ENCODE measurements around the gene HMX2. TPM values are rescaled to one million over a fixed set of nuclear protein-coding genes. Genes with fewer than 3 reads are reported as not detected.

HMX2 gene
- total RNA-seq, 1 donor from 2014 or later: not detected

DNA sequence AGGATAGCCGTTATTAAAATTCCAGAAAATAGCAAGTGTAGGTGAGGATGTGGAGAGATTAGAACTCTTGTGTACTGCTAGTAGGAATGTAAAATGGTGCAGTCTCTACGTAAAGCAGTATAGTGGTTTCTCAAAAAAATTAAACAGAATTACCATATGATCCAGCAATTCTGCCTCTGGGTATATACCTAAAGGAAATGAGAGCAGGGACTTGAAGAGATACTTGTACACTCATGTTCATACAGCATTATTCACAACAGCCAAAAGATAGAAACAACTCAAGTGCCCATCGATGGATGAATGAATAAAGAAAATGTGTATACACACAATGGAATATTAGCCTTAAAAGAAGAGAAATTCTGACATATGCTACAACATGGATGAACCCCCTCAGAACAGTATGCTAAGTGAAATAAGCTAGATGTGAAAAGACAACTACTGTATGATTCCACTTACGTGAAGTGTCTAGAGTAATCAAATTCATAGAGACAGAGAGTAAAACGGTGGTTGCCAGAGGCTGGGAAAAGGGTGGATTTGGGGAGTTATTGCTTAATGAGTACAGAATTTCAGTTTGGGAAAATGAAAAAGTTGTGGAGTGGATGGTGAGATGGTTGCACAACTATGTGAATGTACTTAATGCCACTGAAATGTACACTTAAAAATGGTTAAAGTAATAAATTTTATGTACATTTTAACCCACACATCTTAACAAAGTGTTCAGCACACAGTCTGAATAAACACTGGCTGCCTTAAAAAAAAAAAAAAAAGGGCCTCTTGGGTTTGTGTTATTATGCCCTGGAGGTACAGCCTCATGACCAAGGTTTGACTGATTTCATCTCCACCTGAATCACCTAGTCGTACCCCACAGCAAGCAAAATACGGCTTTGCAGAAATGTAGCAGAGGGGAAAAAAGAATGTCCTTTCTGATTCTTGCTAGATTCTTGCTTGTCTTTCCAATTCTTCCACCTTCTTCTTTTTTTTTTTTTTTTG lies 32.5 kb downstream of the HMX2 start:
- DNase-seq (ENCODE audit: extremely low read depth, low read depth, low spot score): no peak

DNA sequence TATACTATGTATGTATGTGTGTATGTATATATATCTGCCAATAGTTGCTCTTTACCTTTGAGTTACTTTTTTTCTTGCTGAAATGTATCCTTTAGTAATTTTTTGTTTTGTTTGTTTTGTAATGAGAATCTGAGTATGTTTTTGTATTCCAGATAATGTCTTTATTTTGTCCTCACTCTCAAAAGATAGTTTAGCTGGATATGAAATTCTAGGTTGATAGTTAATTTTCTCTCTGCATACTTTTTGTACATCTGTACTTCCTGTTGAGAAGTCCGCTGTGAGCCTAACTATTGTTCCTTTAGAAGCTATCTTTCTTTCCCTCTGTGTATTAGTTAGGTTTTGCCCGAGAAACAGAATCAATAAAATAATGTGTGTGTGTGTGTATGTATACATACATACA lies 35.8 kb downstream of the HMX2 start:
- no peak for DNase-seq (ENCODE audit: extremely low read depth, low read depth, low spot score)

DNA sequence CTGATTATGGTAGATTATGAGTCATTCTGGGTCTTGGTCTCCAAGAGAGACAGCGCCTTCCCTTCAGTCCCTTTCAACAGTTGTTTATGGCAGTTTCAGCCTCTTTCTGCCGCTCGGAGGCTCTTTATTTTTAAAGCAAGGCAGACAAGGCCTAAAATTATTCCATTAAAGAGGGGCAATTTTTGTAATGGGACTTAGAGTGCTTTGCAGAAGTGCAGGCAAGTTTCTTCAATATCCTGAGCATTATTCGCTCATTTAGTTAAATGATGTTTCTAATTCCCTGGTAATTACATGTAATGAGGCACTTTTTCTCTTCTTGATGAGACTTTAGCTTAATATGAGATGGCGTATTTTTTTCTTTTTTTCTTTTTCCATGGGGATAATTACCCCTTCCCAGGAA lies 39.8 kb downstream of the HMX2 start:
- no peak for DNase-seq (ENCODE audit: extremely low read depth, low read depth, low spot score)

DNA sequence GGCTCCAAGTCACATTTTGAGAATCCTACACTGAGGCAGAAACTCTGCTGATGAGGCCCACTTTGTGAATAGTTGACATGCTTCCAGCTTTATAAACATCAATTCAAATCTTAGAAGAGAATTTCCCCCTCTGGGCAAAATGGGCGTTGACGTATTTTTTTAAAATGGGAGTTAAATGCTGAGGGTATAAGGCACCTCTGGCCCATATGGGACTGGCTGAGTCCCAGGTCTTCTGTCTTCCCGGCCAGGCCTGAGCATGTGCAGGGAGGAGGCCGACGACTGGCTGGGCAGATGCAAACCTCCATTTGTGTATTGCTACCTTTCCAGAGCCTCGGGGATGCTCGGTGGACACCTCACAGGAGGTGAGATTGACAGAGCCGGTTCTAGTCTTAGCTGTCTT lies 44.0 kb downstream of the HMX2 start:
- DNase-seq (ENCODE audit: extremely low read depth, low read depth, low spot score): no peak

DNA sequence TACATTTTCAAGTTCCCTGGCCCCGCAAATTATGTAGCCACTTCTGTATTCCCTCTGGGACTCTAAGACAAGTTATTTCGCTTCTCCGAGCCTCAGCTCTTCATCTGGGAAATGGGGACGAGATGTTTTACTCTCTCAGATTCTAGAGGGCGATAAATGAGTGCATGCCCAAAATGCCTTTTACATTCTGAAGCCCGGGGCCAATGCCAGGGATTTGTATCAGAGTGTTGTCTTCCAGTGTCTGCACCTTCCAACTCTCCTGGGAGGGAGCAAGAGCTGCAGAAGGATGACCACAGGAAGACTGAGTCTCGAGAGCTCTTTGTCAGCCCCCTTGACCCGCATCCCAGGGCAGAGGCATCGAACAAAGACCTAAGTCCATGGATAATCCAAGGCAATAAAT lies 46.1 kb downstream of the HMX2 start:
- DNase-seq (ENCODE audit: extremely low read depth, low read depth, low spot score): no peak

Other genes starting within 250 kb of the HMX2 start
- not detected in 2 replicates for gene FAM24A, start 237.5 kb upstream of the HMX2 start, total RNA-seq
- 5.1 and 9.6 TPM in 2 replicates for gene C10orf88, start 193.9 kb upstream of the HMX2 start, total RNA-seq
- 1.6 and 5.0 TPM in 2 replicates for gene PSTK, start 167.7 kb upstream of the HMX2 start, total RNA-seq
- gene IKZF5, start 139.3 kb upstream of the HMX2 start, total RNA-seq: 3.1 and 9.0 TPM in 2 replicates
- gene ACADSB, start 139.1 kb upstream of the HMX2 start, total RNA-seq: 4.4 and 4.7 TPM in 2 replicates
- not detected in 2 replicates for gene HMX3, start 12.2 kb upstream of the HMX2 start, total RNA-seq
- 100 and 132 TPM in 2 replicates for gene BUB3, start 6.3 kb downstream of the HMX2 start, total RNA-seq